ENCODE results near the gene ANO4. TPM values are rescaled to one million over a fixed set of nuclear protein-coding genes. Genes with fewer than 3 reads are reported as not detected.
A peak's percentile ranks its signal among the peaks of the same experiment; 100 is the strongest.

ANO4 gene
- total and polyA plus RNA-seq, 5 donors from 2014 or later: not detected

- no peak overlapping the region for H3K4me3 Mint-ChIP-seq
- Histone ChIP-seq H3K9me3 (ENCODE audit: control insufficient read depth in 2 of 2, low read length in 2 of 2) (no peaks in the 10 kb centered on the region), H3K4me1 (ENCODE audit: control insufficient read depth, insufficient read depth, low read length, poor library complexity, severe bottlenecking) (no peaks in the 10 kb centered on the region), H3K27ac (ENCODE audit: insufficient read depth, low read length, poor library complexity, severe bottlenecking) (no peak overlapping the region), H3K4me3 (ENCODE audit: low read depth, low read length) (no peak overlapping the region), H3K27me3 (ENCODE audit: control insufficient read depth, insufficient read depth, low read length) (no peaks in the 10 kb centered on the region), H3K36me3 (ENCODE audit: control insufficient read depth, insufficient read depth, low read length) (no peaks in the 10 kb centered on the region)
- ATAC-seq (ENCODE audit: low read depth in 2 of 2): no peak
- no peaks in the 10 kb centered on the region for H3K27me3 Mint-ChIP-seq
- DNase-seq: no peak
- H3K27ac Mint-ChIP-seq: no peak overlapping the region
- H3K36me3 Mint-ChIP-seq: no peaks in the 10 kb centered on the region
- no peaks in the 10 kb centered on the region for H3K4me1 Mint-ChIP-seq
- peaks cover 0 to 3% (median 2%) of the 10 kb centered on the region in 7 donors for H3K9me3 Mint-ChIP-seq
These were observed 29.4 kb downstream of the ANO4 start for GRCh38 chr12:100823963-100824362.

- H3K36me3 Mint-ChIP-seq: no peaks in the 10 kb centered on the region
- no peaks in the 10 kb centered on the region for H3K27me3 Mint-ChIP-seq
- DNase-seq (no peak), ATAC-seq (ENCODE audit: low read depth in 2 of 2) (no peak)
- Histone ChIP-seq H3K9me3 (ENCODE audit: control insufficient read depth in 2 of 2, low read length in 2 of 2) (no peaks in the 10 kb centered on the region), H3K27ac (ENCODE audit: insufficient read depth, low read length, poor library complexity, severe bottlenecking) (no peak overlapping the region), H3K4me3 (ENCODE audit: low read depth, low read length) (no peak overlapping the region), H3K36me3 (ENCODE audit: control insufficient read depth, insufficient read depth, low read length) (no peaks in the 10 kb centered on the region), H3K4me1 (ENCODE audit: control insufficient read depth, insufficient read depth, low read length, poor library complexity, severe bottlenecking) (no peaks in the 10 kb centered on the region), H3K27me3 (ENCODE audit: control insufficient read depth, insufficient read depth, low read length) (no peaks in the 10 kb centered on the region)
- no peak overlapping the region for H3K27ac Mint-ChIP-seq
- H3K4me1 Mint-ChIP-seq: no peaks in the 10 kb centered on the region
- no peak overlapping the region for H3K4me3 Mint-ChIP-seq
- H3K9me3 Mint-ChIP-seq: peaks cover 0 to 3% (median 2%) of the 10 kb centered on the region in 7 donors
These were observed 29.9 kb downstream of the ANO4 start for GRCh38 chr12:100824476-100824875.

- H3K9me3 Mint-ChIP-seq: peaks cover 0 to 3% (median 2%) of the 10 kb centered on the region in 7 donors
- no peaks in the 10 kb centered on the region for H3K4me1 ChIP-seq (ENCODE audit: control insufficient read depth, insufficient read depth, low read length, poor library complexity, severe bottlenecking)
- H3K27me3 ChIP-seq (ENCODE audit: control insufficient read depth, insufficient read depth, low read length): no peaks in the 10 kb centered on the region
- ATAC-seq (ENCODE audit: low read depth in 2 of 2) (no peak), DNase-seq (peak in 1 of 3 donors; percentile 1)
- H3K36me3 ChIP-seq (ENCODE audit: control insufficient read depth, insufficient read depth, low read length): no peaks in the 10 kb centered on the region
- H3K27ac ChIP-seq (ENCODE audit: insufficient read depth, low read length, poor library complexity, severe bottlenecking): no peak overlapping the region
- H3K36me3 Mint-ChIP-seq: no peaks in the 10 kb centered on the region
- H3K4me3 Mint-ChIP-seq: no peak overlapping the region
- no peak overlapping the region for H3K4me3 ChIP-seq (ENCODE audit: low read depth, low read length)
- no peaks in the 10 kb centered on the region for H3K9me3 ChIP-seq (ENCODE audit: control insufficient read depth in 2 of 2, low read length in 2 of 2)
- H3K4me1 Mint-ChIP-seq: no peaks in the 10 kb centered on the region
- no peaks in the 10 kb centered on the region for H3K27me3 Mint-ChIP-seq
- no peak overlapping the region for H3K27ac Mint-ChIP-seq
These were observed 31.7 kb downstream of the ANO4 start for GRCh38 chr12:100826323-100826722.

DNA sequence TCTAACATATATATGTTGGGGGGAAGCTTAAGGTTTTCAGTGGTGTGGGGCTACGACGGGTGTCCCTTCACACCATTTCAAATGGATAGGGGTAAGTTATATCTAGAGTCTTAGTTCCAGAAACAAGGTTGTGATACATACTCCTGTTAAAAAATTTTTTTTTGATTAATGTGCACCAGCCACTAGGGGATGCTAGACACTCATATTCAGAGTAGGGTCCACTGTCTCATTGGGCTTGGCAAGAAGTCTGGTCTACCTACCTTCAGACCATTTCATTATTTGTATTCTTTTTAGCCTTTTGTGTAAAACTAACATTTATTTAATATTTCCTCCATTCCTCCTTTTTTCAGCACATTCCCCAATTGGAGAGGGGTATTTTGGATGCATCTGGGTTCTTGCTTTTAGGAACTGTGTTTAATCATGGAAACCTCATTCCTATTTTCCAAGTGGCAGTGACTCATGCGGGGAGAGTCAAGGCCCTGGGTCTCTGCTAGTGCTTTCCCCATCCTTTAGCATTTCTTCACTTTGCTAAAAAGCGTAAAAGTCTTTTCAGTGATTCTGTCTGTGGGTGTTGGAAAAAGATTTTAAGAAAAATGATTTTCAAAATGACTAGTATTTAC is 33.4 kb downstream of the ANO4 start:
- no peak for ATAC-seq (ENCODE audit: low read depth in 2 of 2)
- H3K4me1 Mint-ChIP-seq: no peaks in the 10 kb centered on the region
- no peak overlapping the region for H3K4me3 ChIP-seq (ENCODE audit: low read depth, low read length)

DNA sequence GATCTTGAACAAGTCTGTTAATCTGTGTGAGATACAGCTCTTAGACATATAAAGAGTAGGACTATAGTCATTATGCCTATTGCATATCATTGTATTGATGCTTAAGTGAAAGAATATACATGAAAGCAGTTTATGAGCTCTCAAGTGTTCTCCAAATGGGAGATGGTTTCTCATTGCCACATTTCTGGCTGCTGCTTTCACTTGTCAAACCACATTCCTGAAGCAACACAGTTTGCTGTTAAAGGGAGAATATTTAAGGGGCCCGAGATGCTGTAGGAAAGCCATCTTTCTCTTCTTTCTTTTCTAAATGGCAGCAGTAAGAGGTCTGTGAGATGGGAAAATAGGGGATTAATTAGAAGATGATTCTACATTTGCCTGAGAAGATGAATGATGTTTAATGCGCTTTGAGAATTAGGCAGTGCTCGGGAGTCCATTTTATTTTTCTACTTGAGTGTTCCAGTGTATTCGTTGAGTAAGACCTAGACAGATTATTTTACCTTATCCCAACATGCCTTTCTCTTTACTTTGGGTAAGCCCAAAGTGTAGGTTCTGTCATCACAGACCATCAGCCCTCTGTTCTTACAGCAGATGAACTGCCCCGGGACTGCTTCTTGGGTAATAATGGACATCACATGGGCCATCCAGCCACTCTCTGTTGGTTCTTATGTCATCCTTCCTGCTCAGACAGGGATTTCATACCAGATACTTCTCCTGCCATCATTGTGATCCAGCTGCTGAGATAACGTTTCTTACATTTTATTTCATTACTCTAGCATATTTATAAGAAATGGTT is 35.6 kb downstream of the ANO4 start:
- no peak for ATAC-seq (ENCODE audit: low read depth in 2 of 2)
- H3K4me1 Mint-ChIP-seq: no peaks in the 10 kb centered on the region
- H3K4me3 ChIP-seq (ENCODE audit: low read depth, low read length): no peak overlapping the region
- H3K27me3 ChIP-seq (ENCODE audit: control insufficient read depth, insufficient read depth, low read length): no peaks in the 10 kb centered on the region
- H3K27ac ChIP-seq (ENCODE audit: insufficient read depth, low read length, poor library complexity, severe bottlenecking): no peak overlapping the region
- DNase-seq: no peak
- no peaks in the 10 kb centered on the region for H3K9me3 ChIP-seq (ENCODE audit: control insufficient read depth in 2 of 2, low read length in 2 of 2)
- H3K36me3 ChIP-seq (ENCODE audit: control insufficient read depth, insufficient read depth, low read length): no peaks in the 10 kb centered on the region
- no peaks in the 10 kb centered on the region for H3K4me1 ChIP-seq (ENCODE audit: control insufficient read depth, insufficient read depth, low read length, poor library complexity, severe bottlenecking)
- H3K27me3 Mint-ChIP-seq: peaks cover 5% of the 10 kb centered on the region
- H3K9me3 Mint-ChIP-seq: peaks cover 0 to 2% (median 0%) of the 10 kb centered on the region in 7 donors
- no peaks in the 10 kb centered on the region for H3K36me3 Mint-ChIP-seq
- no peak overlapping the region for H3K4me3 Mint-ChIP-seq
- H3K27ac Mint-ChIP-seq: no peak overlapping the region

More for the DNA sequence above, 33.4 kb downstream of the ANO4 start:
- no peaks in the 10 kb centered on the region for H3K4me1 ChIP-seq (ENCODE audit: control insufficient read depth, insufficient read depth, low read length, poor library complexity, severe bottlenecking)
- no peaks in the 10 kb centered on the region for H3K27me3 Mint-ChIP-seq
- no peak overlapping the region for H3K4me3 Mint-ChIP-seq
- DNase-seq: peak in 1 of 3 donors; percentile 2
- H3K36me3 Mint-ChIP-seq: no peaks in the 10 kb centered on the region
- H3K27ac Mint-ChIP-seq: no peak overlapping the region
- H3K36me3 ChIP-seq (ENCODE audit: control insufficient read depth, insufficient read depth, low read length): no peaks in the 10 kb centered on the region
- H3K9me3 Mint-ChIP-seq: peaks cover 0 to 2% (median 0%) of the 10 kb centered on the region in 7 donors
- H3K27ac ChIP-seq (ENCODE audit: insufficient read depth, low read length, poor library complexity, severe bottlenecking): no peak overlapping the region
- no peaks in the 10 kb centered on the region for H3K9me3 ChIP-seq (ENCODE audit: control insufficient read depth in 2 of 2, low read length in 2 of 2)
- H3K27me3 ChIP-seq (ENCODE audit: control insufficient read depth, insufficient read depth, low read length): no peaks in the 10 kb centered on the region

DNA sequence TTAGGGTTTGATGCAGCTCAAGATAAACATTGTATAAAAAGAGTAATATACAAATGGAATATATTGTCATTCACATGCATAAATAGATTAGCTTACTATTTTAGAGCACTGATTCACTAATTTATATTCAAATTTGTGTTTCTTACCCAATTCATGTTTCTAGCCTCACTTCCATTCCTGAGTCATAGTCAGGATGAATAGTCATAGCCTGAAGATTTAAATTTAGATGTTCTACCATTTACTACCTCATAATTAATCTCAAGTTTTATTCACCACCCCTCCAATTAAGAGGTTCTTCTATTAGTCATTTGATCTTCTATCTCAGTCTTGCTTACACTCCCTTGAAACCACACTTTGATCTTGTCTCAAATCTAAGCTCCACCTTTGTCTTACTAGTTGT is 38.7 kb downstream of the ANO4 start:
- no peaks in the 10 kb centered on the region for H3K36me3 Mint-ChIP-seq

GRCh38 chr12:100840748-100841147 is 46.2 kb downstream of the ANO4 start:
- H3K36me3 Mint-ChIP-seq: no peaks in the 10 kb centered on the region
- H3K4me1 Mint-ChIP-seq: no peaks in the 10 kb centered on the region
- no peaks in the 10 kb centered on the region for H3K27me3 ChIP-seq (ENCODE audit: control insufficient read depth, insufficient read depth, low read length)
- ATAC-seq (ENCODE audit: low read depth in 2 of 2) (no peak), DNase-seq (no peak)
- no peak overlapping the region for H3K27ac ChIP-seq (ENCODE audit: insufficient read depth, low read length, poor library complexity, severe bottlenecking)
- H3K4me1 ChIP-seq (ENCODE audit: control insufficient read depth, insufficient read depth, low read length, poor library complexity, severe bottlenecking): no peaks in the 10 kb centered on the region
- H3K4me3 Mint-ChIP-seq: no peak overlapping the region
- H3K9me3 ChIP-seq (ENCODE audit: control insufficient read depth in 2 of 2, low read length in 2 of 2): no peaks in the 10 kb centered on the region
- H3K4me3 ChIP-seq (ENCODE audit: low read depth, low read length): no peak overlapping the region
- H3K36me3 ChIP-seq (ENCODE audit: control insufficient read depth, insufficient read depth, low read length): no peaks in the 10 kb centered on the region
- peaks cover 0 to 5% (median 0%) of the 10 kb centered on the region in 7 donors for H3K9me3 Mint-ChIP-seq
- H3K27ac Mint-ChIP-seq: no peak overlapping the region
- H3K27me3 Mint-ChIP-seq: no peaks in the 10 kb centered on the region

More for the DNA sequence above, 38.7 kb downstream of the ANO4 start:
- no peaks in the 10 kb centered on the region for H3K9me3 ChIP-seq (ENCODE audit: control insufficient read depth in 2 of 2, low read length in 2 of 2)
- Mint-ChIP-seq H3K4me1 (no peaks in the 10 kb centered on the region), H3K27me3 (peaks cover 5% of the 10 kb centered on the region), H3K27ac (no peak overlapping the region), H3K9me3 (peaks cover 0 to 2% (median 0%) of the 10 kb centered on the region in 7 donors), H3K4me3 (no peak overlapping the region)
- DNase-seq (no peak), ATAC-seq (ENCODE audit: low read depth in 2 of 2) (no peak)
- H3K4me3 ChIP-seq (ENCODE audit: low read depth, low read length): no peak overlapping the region
- no peak overlapping the region for H3K27ac ChIP-seq (ENCODE audit: insufficient read depth, low read length, poor library complexity, severe bottlenecking)
- no peaks in the 10 kb centered on the region for H3K4me1 ChIP-seq (ENCODE audit: control insufficient read depth, insufficient read depth, low read length, poor library complexity, severe bottlenecking)
- H3K27me3 ChIP-seq (ENCODE audit: control insufficient read depth, insufficient read depth, low read length): no peaks in the 10 kb centered on the region
- H3K36me3 ChIP-seq (ENCODE audit: control insufficient read depth, insufficient read depth, low read length): no peaks in the 10 kb centered on the region

Measured in CD4-positive, CD25-positive, alpha-beta regulatory T cell (primary cell).